ENCODE results near the gene AIG1.

AIG1 gene

GRCh38 chr6:143222310-143222709, 161.6 kb downstream of the AIG1 start:
- no peak for TF ChIP-seq CTCF (IDR thresholded peaks at IDR 0.05; ENCODE audit: low read depth, low read length)

GRCh38 chr6:143222801-143223231, 162.1 kb downstream of the AIG1 start:
- DNase-seq (ENCODE audit: extremely low read depth, low read depth) = no peak
- no peak for TF ChIP-seq CTCF (IDR thresholded peaks at IDR 0.05; ENCODE audit: low read depth, low read length)

More at GRCh38 chr6:143222310-143222709, 161.6 kb downstream of the AIG1 start:
- no peak for DNase-seq (ENCODE audit: extremely low read depth, low read depth)

- TF ChIP-seq CTCF (IDR thresholded peaks at IDR 0.05; ENCODE audit: low read depth, low read length) = no peak
- no peak for DNase-seq (ENCODE audit: extremely low read depth, low read depth)
These were observed 163.2 kb downstream of the AIG1 start for GRCh38 chr6:143223895-143224294.

- no peak for TF ChIP-seq CTCF (IDR thresholded peaks at IDR 0.05; ENCODE audit: low read depth, low read length)
- no peak for DNase-seq (ENCODE audit: extremely low read depth, low read depth)
These were observed 163.8 kb downstream of the AIG1 start for GRCh38 chr6:143224516-143224915.

- no peak for DNase-seq (ENCODE audit: extremely low read depth, low read depth)
- TF ChIP-seq CTCF (IDR thresholded peaks at IDR 0.05; ENCODE audit: low read depth, low read length) = no peak
These were observed 165.2 kb downstream of the AIG1 start for GRCh38 chr6:143225929-143226328.

GRCh38 chr6:143227675-143228074, 167.0 kb downstream of the AIG1 start:
- no peak for TF ChIP-seq CTCF (IDR thresholded peaks at IDR 0.05; ENCODE audit: low read depth, low read length)
- DNase-seq (ENCODE audit: extremely low read depth, low read depth) = no peak

GRCh38 chr6:143229400-143229799, 168.7 kb downstream of the AIG1 start:
- no peak for TF ChIP-seq CTCF (IDR thresholded peaks at IDR 0.05; ENCODE audit: low read depth, low read length)
- no peak for DNase-seq (ENCODE audit: extremely low read depth, low read depth)

Data from AG09319 (cell line).